ENCODE measurements around the gene PREX1.

DNA sequence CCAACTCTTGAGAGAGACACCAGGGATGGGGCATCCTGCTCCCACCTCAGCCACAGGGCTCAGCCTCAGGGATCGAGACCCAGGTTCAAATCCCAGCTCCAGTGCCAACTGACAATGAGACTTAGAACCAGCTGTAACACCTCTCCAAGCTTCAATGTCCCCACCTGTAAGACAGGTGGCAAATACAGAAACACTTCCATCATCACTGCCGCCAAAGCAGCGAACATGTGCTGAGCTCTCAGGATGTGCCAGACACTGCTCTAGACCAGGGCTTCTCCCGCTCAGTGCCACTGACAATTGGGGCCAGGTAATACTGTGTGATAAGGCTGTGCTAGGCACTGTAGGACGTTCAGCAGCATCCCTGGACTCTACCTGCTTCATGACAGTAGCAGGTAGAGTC is 22.1 kb downstream of the PREX1 start:
- TF ChIP-seq, protein P1, sequence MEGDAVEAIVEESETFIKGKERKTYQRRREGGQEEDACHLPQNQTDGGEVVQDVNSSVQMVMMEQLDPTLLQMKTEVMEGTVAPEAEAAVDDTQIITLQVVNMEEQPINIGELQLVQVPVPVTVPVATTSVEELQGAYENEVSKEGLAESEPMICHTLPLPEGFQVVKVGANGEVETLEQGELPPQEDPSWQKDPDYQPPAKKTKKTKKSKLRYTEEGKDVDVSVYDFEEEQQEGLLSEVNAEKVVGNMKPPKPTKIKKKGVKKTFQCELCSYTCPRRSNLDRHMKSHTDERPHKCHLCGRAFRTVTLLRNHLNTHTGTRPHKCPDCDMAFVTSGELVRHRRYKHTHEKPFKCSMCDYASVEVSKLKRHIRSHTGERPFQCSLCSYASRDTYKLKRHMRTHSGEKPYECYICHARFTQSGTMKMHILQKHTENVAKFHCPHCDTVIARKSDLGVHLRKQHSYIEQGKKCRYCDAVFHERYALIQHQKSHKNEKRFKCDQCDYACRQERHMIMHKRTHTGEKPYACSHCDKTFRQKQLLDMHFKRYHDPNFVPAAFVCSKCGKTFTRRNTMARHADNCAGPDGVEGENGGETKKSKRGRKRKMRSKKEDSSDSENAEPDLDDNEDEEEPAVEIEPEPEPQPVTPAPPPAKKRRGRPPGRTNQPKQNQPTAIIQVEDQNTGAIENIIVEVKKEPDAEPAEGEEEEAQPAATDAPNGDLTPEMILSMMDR (IDR thresholded peaks at IDR 0.05) = no peak
- TF ChIP-seq POLR2A (IDR thresholded peaks at IDR 0.05) (no peak), POLR2AphosphoS5 (IDR thresholded peaks at IDR 0.05; ENCODE audit: insufficient read depth in 1 of 2, low read depth in 1 of 2) (no peak)

All from vagina (tissue), 2 donors.